Right cardiac atrium (tissue), 5 donors: Measurements from ENCODE around the gene EFS. TPM values are rescaled to one million over a fixed set of nuclear protein-coding genes. Genes with fewer than 3 reads are reported as not detected.

Experiments
- ATAC-seq, 2 donors: fragments of 200-7000 bp; cut with Tn5 transposase; one replicate each; pipeline versions ENCODE4 v1.8.0 to v1.9.1; 2020; ENCODE audit warnings: moderate library complexity in 2 of 2, mild to moderate bottlenecking in 1 of 2
- DNase-seq, 3 donors: peaks; one replicate each; pipeline ENCODE4 v3.0.0-alpha.2; 2020
- H3K27ac ChIP-seq: one replicate; pipeline ENCODE4 v1.5.1; 2013; ENCODE audit warnings: mild to moderate bottlenecking, low read length, control low read depth, moderate library complexity
- H3K27me3 ChIP-seq: one replicate; pipeline ENCODE4 v1.6.1; 2013; ENCODE audit not compliant: control insufficient read depth, insufficient read depth
- H3K4me1 ChIP-seq: one replicate; pipeline ENCODE4 v1.6.1; 2013; ENCODE audit warnings: low read length; ENCODE audit not compliant: control insufficient read depth, insufficient read depth
- H3K4me3 ChIP-seq: one replicate; pipeline ENCODE4 v1.5.1; 2013; ENCODE audit warnings: low read length, control low read depth
- H3K9me3 ChIP-seq: one replicate; pipeline ENCODE4 v1.6.1; 2013; ENCODE audit warnings: low read length; ENCODE audit not compliant: control insufficient read depth
- WGBS: extraction: QIAGEN DNeasy Blood & Tissue Kit; methylation state at CpG from one replicate; pipeline ENCODE4 v1.1.7; 2013; 5-methylcytosine and 5-hydroxymethylcytosine counted together
- intact Hi-C, 4 donors: fragments of 100-400 bp; cut with DNase I; formaldehyde crosslinking; loops; one replicate each; pipeline versions ENCODE4 v1.11.0 to v1.14.0; 2022 to 2023
- polyA plus RNA-seq: library from polyadenylated mRNA; stranded (reverse); fragments of 200-250 nt; gene quantifications from one replicate; pipeline ENCODE4 v1.2.3, GENCODE V29; 2013
- total RNA-seq, 4 donors: library from RNA; stranded (reverse); fragmentation: NEBNext Ultra II Directional; extraction: Animal tissue kit (Norgen Biotek cat#: 25700); gene quantifications; one replicate each; pipeline ENCODE4 v1.2.1, GENCODE V29; 2021
- donor health status: healthy with polysubstance abuse.
- donor health status: DM: no; HTN: yes; CAD: no.
- donor health status: DM: no; HTN: no; CAD: no.
- donor health status: DM: no; HTN: yes; CAD: no; lungs with severe emphysema.
- donor health status: DM: yes; HTN: yes; CAD: no.

The EFS gene
- total and polyA plus RNA-seq, 5 donors: 6.2 to 10.1 (median 7.2) TPM

DNA sequence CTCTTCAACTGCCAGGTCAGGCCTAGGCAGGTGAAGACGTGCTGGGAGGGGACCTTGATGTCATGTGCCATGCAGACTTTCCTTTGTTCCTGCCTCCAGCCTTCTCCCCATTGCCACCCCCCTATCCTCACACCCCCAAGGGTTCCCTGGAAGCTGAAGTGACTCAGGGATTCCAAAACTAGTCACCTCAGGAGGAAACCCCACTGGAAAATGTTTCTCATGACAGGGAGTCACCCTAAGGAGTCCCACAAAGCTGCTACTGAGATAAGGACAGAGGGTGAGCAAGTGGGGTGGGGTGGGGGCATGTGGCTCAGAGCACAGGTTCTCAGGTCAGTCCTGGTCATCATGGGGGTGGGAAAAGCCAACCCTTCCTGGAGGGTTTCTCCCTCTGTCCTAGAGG is 5.2 kb upstream of the EFS start:
- DNase-seq (no peak), ATAC-seq (no peak)
- Histone ChIP-seq H3K27ac (no peak overlapping the region), H3K4me3 (no peak overlapping the region), H3K4me1 (no peaks in the 10 kb centered on the region), H3K27me3 (no peaks in the 10 kb centered on the region), H3K9me3 (no peaks in the 10 kb centered on the region)
- 56% methylated on average over 1 of the region's 1 CpG for WGBS
- intact Hi-C loops: no loop called here

DNA sequence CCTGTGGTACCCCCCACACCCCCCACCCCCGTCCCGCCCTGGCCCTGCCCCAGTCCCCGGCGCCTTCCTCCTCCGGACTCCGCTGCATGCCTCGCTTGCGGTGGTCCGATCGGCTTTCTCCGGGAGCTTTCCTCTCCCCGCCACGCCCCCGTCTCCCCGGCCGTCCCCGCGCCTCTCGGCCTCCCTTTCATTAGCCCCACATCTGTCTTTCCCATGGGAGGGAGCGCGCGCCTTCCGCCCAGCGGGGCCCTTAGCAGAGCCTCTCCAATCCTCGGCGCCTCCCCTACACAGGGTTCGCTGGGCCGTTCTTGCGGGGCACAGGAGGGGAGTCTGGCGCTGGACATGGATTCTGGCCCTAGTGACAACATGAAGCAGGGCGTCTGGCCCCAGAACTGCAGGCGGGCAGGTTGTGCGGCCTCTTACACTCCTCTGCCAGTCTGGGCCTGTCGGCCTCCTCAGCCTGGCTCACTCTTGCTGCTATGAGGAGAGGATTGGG is 1.5 kb upstream of the EFS start:
- Histone ChIP-seq H3K27ac (peak overlapping the region; percentile 71), H3K27me3 (no peaks in the 10 kb centered on the region), H3K4me1 (no peaks in the 10 kb centered on the region), H3K9me3 (no peaks in the 10 kb centered on the region), H3K4me3 (peak overlapping the region; percentile 40)
- intact Hi-C loops: no loop called here
- peak; percentile 79 to 91 (median 91) for DNase-seq
- peak; percentile 56 to 60 for ATAC-seq
- WGBS: 12% methylated on average over 34 of the region's 34 CpGs

DNA sequence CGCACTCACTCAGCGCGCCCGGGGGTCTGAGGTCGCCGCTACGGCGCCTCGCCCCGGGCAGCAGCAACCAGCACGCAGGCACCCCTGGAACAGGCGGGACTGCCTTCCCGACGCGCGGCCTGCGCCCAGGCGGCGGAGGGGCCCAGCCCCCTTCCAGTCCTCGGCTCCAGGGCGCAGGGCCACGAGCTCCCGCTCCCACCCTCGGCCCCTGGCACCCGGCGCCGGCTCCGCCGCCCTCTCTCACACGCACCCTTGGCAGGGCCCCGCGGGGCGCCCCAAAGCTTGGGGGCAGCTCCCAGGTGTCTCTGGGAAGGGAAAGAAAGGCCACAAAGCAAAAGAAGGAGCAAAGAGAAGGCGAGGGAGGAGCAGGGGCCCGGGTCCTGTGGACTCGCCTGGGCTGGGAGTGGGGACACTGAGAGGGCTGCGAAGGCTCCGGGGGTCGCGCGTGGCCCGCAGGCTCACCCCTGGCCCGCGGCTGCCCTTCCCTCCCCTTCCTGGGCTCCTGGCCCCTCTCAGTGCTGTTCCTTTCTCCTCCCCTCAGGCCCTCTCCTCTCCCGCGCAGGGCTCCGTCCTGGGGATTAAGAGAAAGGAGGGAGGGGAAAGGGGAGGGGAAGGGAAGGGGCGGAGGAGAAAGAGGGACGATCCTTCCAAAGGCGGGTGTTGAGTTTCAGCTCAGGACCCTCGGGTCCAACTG is 907 bp upstream of the EFS start:
- 3% methylated on average over 51 of the region's 51 CpGs for WGBS
- H3K27ac ChIP-seq: peak overlapping the region; percentile 81
- no peaks in the 10 kb centered on the region for H3K27me3 ChIP-seq
- peak; percentile 59 to 84 (median 79) for DNase-seq
- no peaks in the 10 kb centered on the region for H3K4me1 ChIP-seq
- intact Hi-C loops: no loop called here
- ATAC-seq: peak; percentile 72 to 78
- H3K9me3 ChIP-seq: no peaks in the 10 kb centered on the region
- peak overlapping the region; percentile 40 for H3K4me3 ChIP-seq

DNA sequence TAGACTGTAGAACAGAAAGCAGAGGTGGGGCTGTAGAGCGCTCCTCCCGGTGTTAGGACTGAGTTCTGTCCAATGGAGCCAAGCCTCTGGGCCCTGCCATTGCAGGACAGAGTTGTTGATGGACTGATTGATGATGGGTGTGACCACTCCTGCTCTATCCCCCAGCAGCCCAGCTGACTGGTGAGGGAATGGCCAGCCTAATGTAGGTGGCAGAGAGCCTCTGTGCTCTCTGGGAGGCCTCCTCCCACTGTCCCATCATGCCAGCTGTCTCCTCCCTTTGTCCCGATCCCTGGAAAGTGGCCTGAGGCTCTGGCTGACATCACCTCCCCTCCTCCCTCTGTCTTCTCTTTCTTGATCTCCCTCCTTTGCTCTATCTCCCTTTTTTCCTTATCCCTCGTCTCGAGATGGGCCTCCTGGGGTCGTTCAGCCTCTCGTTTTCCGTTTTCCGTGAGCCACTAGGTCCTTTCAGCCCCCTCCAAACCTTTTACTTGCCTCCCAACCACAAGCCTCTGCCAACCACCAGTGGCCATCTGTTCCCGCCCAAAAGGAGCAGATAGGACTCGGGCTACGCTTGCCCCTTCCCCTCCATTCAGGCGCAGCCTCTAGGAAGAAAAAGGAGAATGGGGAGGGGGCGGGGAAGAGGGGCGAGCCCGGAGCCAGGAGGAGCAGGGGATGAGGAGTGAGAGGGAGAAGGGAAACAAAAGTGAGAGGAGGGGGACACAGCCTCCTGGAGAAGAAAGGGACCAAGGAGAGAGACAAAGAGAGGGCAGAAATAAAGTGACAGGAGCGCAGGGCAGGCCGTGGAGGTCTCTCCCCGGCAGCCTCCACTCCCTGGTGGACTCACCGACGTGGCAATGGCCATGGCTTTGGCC is 572 bp downstream of the EFS start:
- H3K9me3 ChIP-seq: no peaks in the 10 kb centered on the region
- 28% methylated on average over 21 of the region's 21 CpGs for WGBS
- H3K27ac ChIP-seq: peak overlapping the region; percentile 81
- intact Hi-C loops: no loop called here
- H3K4me3 ChIP-seq: peak overlapping the region; percentile 40
- no peaks in the 10 kb centered on the region for H3K4me1 ChIP-seq
- peak; percentile 50 to 53 for ATAC-seq
- DNase-seq: peak; percentile 65 to 86 (median 70)
- no peaks in the 10 kb centered on the region for H3K27me3 ChIP-seq

DNA sequence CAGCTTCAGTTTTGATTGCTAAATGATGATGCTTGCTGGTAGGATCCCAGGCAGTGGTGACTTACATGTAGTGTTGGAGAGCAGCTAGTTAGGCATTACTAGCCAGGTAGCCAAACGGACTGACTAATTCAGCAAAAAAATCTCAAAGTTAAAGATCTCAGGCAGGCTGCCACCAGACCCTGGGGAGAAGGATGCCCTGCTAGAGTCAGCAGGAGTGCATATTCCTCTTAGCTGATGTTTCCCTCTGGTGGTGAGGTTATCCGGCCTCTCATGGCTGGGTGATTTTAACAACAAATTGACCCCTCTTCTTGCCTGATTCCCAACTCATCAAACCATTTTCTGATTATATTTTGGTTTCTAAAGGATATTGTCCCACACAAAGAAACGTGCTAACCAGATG is 2.8 kb downstream of the EFS start:
- H3K4me3 ChIP-seq: no peak overlapping the region
- H3K9me3 ChIP-seq: no peaks in the 10 kb centered on the region
- 45% methylated on average over 3 of the region's 3 CpGs for WGBS
- H3K4me1 ChIP-seq: no peaks in the 10 kb centered on the region
- intact Hi-C loops: no loop called here
- no peak overlapping the region for H3K27ac ChIP-seq
- no peak for DNase-seq
- H3K27me3 ChIP-seq: no peaks in the 10 kb centered on the region
- ATAC-seq: no peak

DNA sequence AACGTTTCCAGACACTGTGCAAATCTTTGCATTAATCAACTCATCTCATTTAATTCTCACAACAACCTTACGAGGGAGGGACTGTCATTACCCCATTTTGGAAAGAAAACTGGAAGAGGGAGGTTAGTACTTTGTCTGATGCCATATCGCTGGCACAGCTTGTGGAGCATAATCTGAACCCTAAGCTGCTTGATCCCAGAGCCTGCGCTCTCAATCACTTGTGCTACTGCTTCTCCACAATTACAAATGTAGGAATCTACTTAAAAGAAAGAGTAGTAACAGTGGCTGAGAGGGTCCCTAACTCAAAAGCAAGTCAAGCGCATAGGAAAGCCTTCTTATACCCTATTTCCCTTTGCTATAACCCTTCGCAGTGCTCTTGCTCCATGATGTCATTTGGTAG is 3.2 kb downstream of the EFS start:
- H3K4me3 ChIP-seq: no peak overlapping the region
- no peak overlapping the region for H3K27ac ChIP-seq
- no peaks in the 10 kb centered on the region for H3K27me3 ChIP-seq
- 70% methylated on average over 6 of the region's 6 CpGs for WGBS
- H3K4me1 ChIP-seq: no peaks in the 10 kb centered on the region
- ATAC-seq (no peak), DNase-seq (no peak)
- intact Hi-C loops: no loop called here
- no peaks in the 10 kb centered on the region for H3K9me3 ChIP-seq

DNA sequence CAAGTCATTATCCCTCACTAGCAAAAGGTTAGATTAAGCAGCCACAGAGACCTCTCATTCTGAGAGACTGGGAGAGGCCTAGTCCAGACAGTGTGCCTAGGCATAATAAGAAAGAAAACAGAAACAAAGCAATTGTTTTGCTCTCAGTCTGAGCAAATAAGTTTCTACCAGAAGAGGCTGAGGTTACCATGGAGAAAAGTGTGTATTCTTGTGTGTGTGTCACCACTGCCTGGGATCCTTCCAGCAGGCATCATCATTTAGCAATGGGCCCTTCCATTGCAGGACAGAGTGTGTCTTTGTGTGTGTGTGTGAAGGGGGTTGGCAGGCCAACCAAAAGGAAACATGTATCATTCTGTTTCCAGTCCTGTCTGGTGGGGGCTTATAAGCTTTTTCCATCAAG is 3.7 kb downstream of the EFS start:
- ATAC-seq (no peak), DNase-seq (peak in 1 of 3 donors; percentile 65)
- no peaks in the 10 kb centered on the region for H3K27me3 ChIP-seq
- H3K4me1 ChIP-seq: no peaks in the 10 kb centered on the region
- H3K27ac ChIP-seq: no peak overlapping the region
- intact Hi-C loops: no loop called here
- no peak overlapping the region for H3K4me3 ChIP-seq
- H3K9me3 ChIP-seq: no peaks in the 10 kb centered on the region

DNA sequence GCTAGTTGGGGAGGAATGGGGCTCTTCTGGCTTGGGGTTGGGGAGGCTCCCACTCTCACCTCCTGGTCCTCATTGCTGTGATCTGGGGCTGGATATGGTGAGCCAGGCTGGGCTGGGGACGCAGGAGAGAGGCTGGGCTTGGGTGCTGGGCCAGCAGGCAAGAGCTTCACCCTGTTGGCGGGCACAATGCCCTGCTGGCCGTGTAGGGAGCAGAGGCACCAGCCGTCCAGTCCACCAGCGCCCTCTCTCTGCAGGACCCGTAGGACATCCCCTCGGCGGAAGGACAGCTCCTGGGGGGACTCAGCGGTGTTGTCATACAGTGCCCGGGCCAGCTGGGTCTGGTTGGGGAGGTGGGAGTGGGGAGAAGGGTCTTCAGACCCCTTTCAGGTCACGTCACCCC is 4.5 kb downstream of the EFS start:
- Histone ChIP-seq H3K4me3 (no peak overlapping the region), H3K27me3 (no peaks in the 10 kb centered on the region), H3K9me3 (no peaks in the 10 kb centered on the region), H3K27ac (no peak overlapping the region), H3K4me1 (no peaks in the 10 kb centered on the region)
- no peak for ATAC-seq
- WGBS: 57% methylated on average over 11 of the region's 11 CpGs
- intact Hi-C loops: no loop called here
- DNase-seq: peak in 2 of 3 donors; percentile 69 to 70

DNA sequence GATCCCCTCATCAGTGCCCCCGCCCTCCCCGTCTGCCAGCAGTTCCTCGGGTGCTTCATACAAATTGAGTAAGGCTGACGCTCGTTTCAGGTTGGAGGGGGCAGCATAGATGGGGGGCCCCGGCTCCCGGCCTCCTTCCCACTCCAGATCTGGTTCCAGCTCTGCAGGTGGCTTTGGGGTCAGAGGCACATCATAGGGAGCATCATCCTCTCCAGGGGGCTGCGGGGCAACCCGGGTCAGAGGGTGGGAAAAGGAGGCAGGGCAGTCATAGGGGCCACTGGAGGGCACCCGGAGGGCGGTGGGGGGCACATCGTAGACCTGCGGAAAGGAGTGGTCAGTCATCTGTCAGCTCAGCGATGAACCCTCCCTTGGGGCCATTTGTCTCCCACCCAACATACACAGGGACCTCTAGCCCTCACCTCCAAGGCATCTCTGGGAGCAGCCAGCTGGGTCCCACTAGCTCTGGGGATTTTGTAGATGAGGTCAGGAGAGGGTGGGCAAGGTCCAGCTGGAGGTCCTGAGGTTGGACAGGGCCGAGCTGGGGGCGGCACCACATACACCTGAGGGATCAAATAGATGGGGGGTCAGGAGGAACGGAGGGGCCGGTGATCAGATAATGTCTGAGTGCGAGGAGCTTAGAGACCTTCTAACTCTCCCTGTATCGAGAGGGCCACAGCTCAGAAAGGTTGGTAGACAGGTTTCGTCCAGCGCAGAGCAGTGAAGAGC is 5.1 kb downstream of the EFS start:
- H3K27ac ChIP-seq: no peak overlapping the region
- WGBS: 85% methylated on average over 22 of the region's 22 CpGs
- no peaks in the 10 kb centered on the region for H3K9me3 ChIP-seq
- no peaks in the 10 kb centered on the region for H3K27me3 ChIP-seq
- H3K4me1 ChIP-seq: no peaks in the 10 kb centered on the region
- no peak overlapping the region for H3K4me3 ChIP-seq
- ATAC-seq (no peak), DNase-seq (no peak)
- intact Hi-C loops: no loop called here

DNA sequence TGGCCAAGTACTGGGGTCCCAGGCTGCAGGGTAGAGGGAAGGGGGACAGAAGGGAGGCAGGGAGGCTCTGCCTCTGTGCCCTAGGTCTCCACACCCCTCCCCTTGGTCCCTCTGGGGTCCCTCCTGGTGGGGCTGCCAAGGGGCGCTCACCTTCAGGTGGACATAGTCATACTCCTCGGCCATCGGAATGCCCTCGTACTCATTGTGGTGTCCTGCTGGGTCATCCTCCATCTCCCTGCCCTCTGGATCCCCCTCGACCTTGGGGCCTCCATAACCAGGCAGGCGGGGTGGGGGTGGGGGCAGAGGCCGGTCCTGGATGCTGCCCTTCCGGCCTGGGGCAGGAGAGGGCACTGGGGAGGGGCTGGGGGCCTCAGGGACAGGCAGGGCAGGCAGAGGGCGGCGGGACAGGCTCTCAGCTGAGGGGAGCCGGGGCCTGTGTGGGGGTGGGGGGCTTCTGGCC is 5.8 kb downstream of the EFS start:
- Histone ChIP-seq H3K9me3 (no peaks in the 10 kb centered on the region), H3K4me1 (no peaks in the 10 kb centered on the region), H3K27me3 (no peaks in the 10 kb centered on the region), H3K4me3 (no peak overlapping the region), H3K27ac (no peak overlapping the region)
- ATAC-seq: no peak
- 86% methylated on average over 11 of the region's 11 CpGs for WGBS
- intact Hi-C loops: no loop called here
- DNase-seq: no peak
